Liver (tissue), 9 donors: ENCODE results near the gene RREB1. TPM values are rescaled to one million over a fixed set of nuclear protein-coding genes. Genes with fewer than 3 reads are reported as not detected.

Experiments
- DNase-seq: peaks from one replicate; pipeline ENCODE4 v3.0.0-alpha.2; 2017; ENCODE audit warnings: low spot score
- H3K27ac ChIP-seq, 2 donors: one replicate each; pipeline ENCODE4 v1.7.0; 2013; ENCODE audit warnings: inconsistent platforms in 2 of 2, low read length in 2 of 2, control low read depth in 1 of 2, low read depth in 1 of 2, mild to moderate bottlenecking in 1 of 2
- H3K27me3 ChIP-seq, 4 donors: one replicate each; pipeline versions ENCODE4 v1.6.1 to v1.7.0; 2013; ENCODE audit warnings: low read length in 3 of 4, inconsistent platforms in 1 of 4, mild to moderate bottlenecking in 1 of 4, moderate library complexity in 1 of 4; ENCODE audit not compliant: control insufficient read depth in 4 of 4, insufficient read depth in 4 of 4
- H3K36me3 ChIP-seq, 4 donors: one replicate each; pipeline versions ENCODE4 v1.6.1 to v1.7.0; 2013; ENCODE audit warnings: low read length in 3 of 4, mild to moderate bottlenecking in 3 of 4, low read depth in 1 of 4, moderate library complexity in 1 of 4; ENCODE audit not compliant: control insufficient read depth in 4 of 4, insufficient read depth in 3 of 4
- H3K4me1 ChIP-seq, 4 donors: one replicate each; pipeline versions ENCODE4 v1.6.1 to v1.7.0; 2013; ENCODE audit warnings: low read length in 3 of 4, mild to moderate bottlenecking in 3 of 4, moderate library complexity in 1 of 4; ENCODE audit not compliant: control insufficient read depth in 4 of 4, insufficient read depth in 4 of 4
- H3K4me3 ChIP-seq, 3 donors: one replicate each; pipeline versions ENCODE4 v1.6.1 to v1.7.0; 2013; ENCODE audit warnings: low read length in 3 of 3, control low read depth in 1 of 3, low read depth in 1 of 3, mild to moderate bottlenecking in 1 of 3
- H3K9ac ChIP-seq, 2 donors: one replicate each; pipeline ENCODE4 v1.7.0; 2013; ENCODE audit warnings: low read length in 2 of 2, mild to moderate bottlenecking in 2 of 2, moderate library complexity in 2 of 2, control low read depth in 1 of 2, low read depth in 1 of 2
- H3K9me3 ChIP-seq, 4 donors: one replicate each; pipeline versions ENCODE4 v1.6.1 to v1.7.0; 2013; ENCODE audit warnings: low read length in 3 of 4; ENCODE audit not compliant: control insufficient read depth in 4 of 4
- ATF3 ChIP-seq: IDR thresholded peaks from 2 replicates; pipeline ENCODE4 v1.6.1; 2016; ENCODE audit warnings: antibody characterized with exemption
- CTCF ChIP-seq: fragments of 150-350 bp; IDR thresholded peaks from 2 replicates; pipeline ENCODE4 v1.5.1; 2017; ENCODE audit warnings: improper control_type of control experiment, low read depth, low read length; ENCODE audit not compliant: missing input control
- EGR1 ChIP-seq, 2 donors: IDR thresholded peaks; 2 replicates each; pipeline ENCODE4 v1.6.1; 2016 to 2018; ENCODE audit warnings: antibody characterized with exemption in 2 of 2, low read depth in 2 of 2
- FOXA1 ChIP-seq: IDR thresholded peaks from 2 replicates; pipeline ENCODE4 v1.6.1; 2016; ENCODE audit warnings: antibody characterized with exemption
- FOXA2 ChIP-seq: IDR thresholded peaks from 2 replicates; pipeline ENCODE4 v1.6.1; 2016; ENCODE audit warnings: antibody characterized with exemption
- GABPA ChIP-seq, 2 donors: IDR thresholded peaks in 1 of 2; conservative IDR thresholded peaks in 1 of 2; 2 replicates each; pipeline ENCODE4 v1.6.1; 2016; ENCODE audit warnings: antibody characterized with exemption in 2 of 2, mild to moderate bottlenecking in 1 of 2, moderate library complexity in 1 of 2
- HNF4A ChIP-seq, 2 donors: conservative IDR thresholded peaks; 2 replicates each; pipeline ENCODE4 v1.6.1; 2016; ENCODE audit warnings: antibody characterized with exemption in 2 of 2, mild to moderate bottlenecking in 2 of 2
- HNF4G ChIP-seq: IDR thresholded peaks from 2 replicates; pipeline ENCODE4 v1.6.1; 2016; ENCODE audit warnings: antibody characterized with exemption
- JUND ChIP-seq, 2 donors: IDR thresholded peaks; 2 replicates each; pipeline ENCODE4 v1.6.1; 2016; ENCODE audit warnings: antibody characterized with exemption in 2 of 2
- MAX ChIP-seq: IDR thresholded peaks from 2 replicates; pipeline ENCODE4 v1.6.1; 2016; ENCODE audit warnings: antibody characterized with exemption
- NR2F2 ChIP-seq: IDR thresholded peaks from 2 replicates; pipeline ENCODE4 v1.6.1; 2016; ENCODE audit warnings: antibody characterized with exemption
- RAD21 ChIP-seq, 2 donors: IDR thresholded peaks; 2 replicates each; pipeline ENCODE4 v1.6.1; 2016; ENCODE audit warnings: antibody characterized with exemption in 2 of 2, mild to moderate bottlenecking in 2 of 2
- REST ChIP-seq: IDR thresholded peaks from 2 replicates; pipeline ENCODE4 v1.6.1; 2016; ENCODE audit warnings: antibody characterized with exemption, mild to moderate bottlenecking
- RXRA ChIP-seq, 2 donors: IDR thresholded peaks; 2 replicates each; pipeline ENCODE4 v1.6.1; 2017 to 2018; ENCODE audit warnings: antibody characterized with exemption in 2 of 2, mild to moderate bottlenecking in 1 of 2
- SP1 ChIP-seq: IDR thresholded peaks from 2 replicates; pipeline ENCODE4 v1.6.1; 2018; ENCODE audit warnings: antibody characterized with exemption, mild to moderate bottlenecking
- TAF1 ChIP-seq: conservative IDR thresholded peaks from 2 replicates; pipeline ENCODE4 v1.6.1; 2016; ENCODE audit warnings: antibody characterized with exemption, mild to moderate bottlenecking
- YY1 ChIP-seq: IDR thresholded peaks from 2 replicates; pipeline ENCODE4 v1.6.1; 2016; ENCODE audit warnings: antibody characterized with exemption, mild to moderate bottlenecking
- ZBTB33 ChIP-seq: IDR thresholded peaks from 2 replicates; pipeline ENCODE4 v1.6.1; 2016; ENCODE audit warnings: antibody characterized with exemption
- WGBS: extraction: QIAGEN DNeasy Blood & Tissue Kit; methylation state at CpG from one replicate; pipeline ENCODE4 v1.1.7; 2013; 5-methylcytosine and 5-hydroxymethylcytosine counted together
- polyA plus RNA-seq, 2 donors: library from polyadenylated mRNA; stranded (reverse) in 1 of 2; unstranded in 1 of 2; fragments of 200-250 nt in 1 of 2; fragments of >200 nt in 1 of 2; fragmentation: Nextera tagmentation in 1 of 2; extraction: Ambion mirVana in 1 of 2; gene quantifications; one replicate each; pipeline versions ENCODE4 v1.2.1 to v1.2.3, GENCODE V29; 2013 to 2015
- total RNA-seq, 2 donors: library from RNA; depleted of rRNA; stranded (reverse); fragments of >200 nt; gene quantifications; one replicate each; pipeline ENCODE4 v1.2.3, GENCODE V29; 2014
- donor health status: healthy.
- donor health status: healthy.
- donor health status: healthy.
- donor health status: healthy.
- donor health status: healthy.

RREB1 gene
- total RNA-seq (10 to 100 TPM; 22.8 to 28.9 TPM), polyA plus RNA-seq (10 to 100 TPM; 10.1 to 11.8 TPM)

GRCh38 chr6:7107578-7108195 lies at the start of gene RREB1:
Gene RREB1, plus strand, starts transcription at chr6:7107961. Its CDS starts 73,951 bp downstream, at chr6:7181912.
- peak within 1 kb of the TSS; percentile 92 to 100 (median 96) for H3K4me3 ChIP-seq
- H3K36me3 ChIP-seq: no peaks in the 10 kb centered on the region
- WGBS: under 1% methylated on average over 59 of the region's 59 CpGs
- H3K9ac ChIP-seq: peak within 1 kb of the TSS; percentile 91 to 92
- no peaks in the 10 kb centered on the region for H3K27me3 ChIP-seq
- TF ChIP-seq TAF1: no peak
- TF ChIP-seq YY1: peak; percentile 86
- peak in 1 of 2 donors; percentile 13 for TF ChIP-seq RAD21 (IDR thresholded peaks at IDR 0.05)
- TF ChIP-seq HNF4A (conservative IDR thresholded peaks at IDR 0.05): peak; percentile 17 to 26
- no peak for TF ChIP-seq FOXA2
- peaks cover 4 to 39% (median 34%) of the 10 kb centered on the region in 4 donors for H3K4me1 ChIP-seq
- peak within 1 kb of the TSS; percentile 96 to 99 for H3K27ac ChIP-seq
- DNase-seq: peak; percentile 70
- no peaks in the 10 kb centered on the region for H3K9me3 ChIP-seq

GRCh38 chr6:7058250-7058923 lies 49.4 kb upstream of the RREB1 start:
- 81% methylated on average over 4 of the region's 4 CpGs for WGBS
- no peak overlapping the region for H3K4me3 ChIP-seq
- H3K9ac ChIP-seq: no peak overlapping the region
- peak overlapping the region; percentile 49 to 57 for H3K27ac ChIP-seq
- DNase-seq: no peak
- peaks cover under 1 to 9% (median 3%) of the 10 kb centered on the region in 4 donors for H3K4me1 ChIP-seq
- H3K36me3 ChIP-seq: no peaks in the 10 kb centered on the region
- H3K27me3 ChIP-seq: no peaks in the 10 kb centered on the region
- TF ChIP-seq CTCF (no peak), YY1 (peak; percentile 14), TAF1 (no peak), MAX (no peak), HNF4G (peak; percentile 39), ATF3 (peak; percentile 88), FOXA2 (no peak), JUND (IDR thresholded peaks at IDR 0.05) (peak; percentile 61 to 65), ZBTB33 (no peak), RAD21 (IDR thresholded peaks at IDR 0.05) (peak; percentile 29 to 69), NR2F2 (no peak), EGR1 (IDR thresholded peaks at IDR 0.05; ENCODE audit: low read depth in 2 of 2) (no peak), HNF4A (conservative IDR thresholded peaks at IDR 0.05) (peak; percentile 76), RXRA (IDR thresholded peaks at IDR 0.05) (peak; percentile 49 to 70), FOXA1 (no peak), REST (no peak), SP1 (peak; percentile 81), GABPA (IDR thresholded peaks at IDR 0.05 in 1 of 2, conservative IDR thresholded peaks at IDR 0.05 in 1 of 2) (peak in 1 of 2 donors; percentile 62)
- H3K9me3 ChIP-seq: no peaks in the 10 kb centered on the region
